HepG2 (cell line): ENCODE results near the gene ANP32A.

Experiments used
- IRX3 ChIP-seq: sonication (generic); formaldehyde crosslinking; IDR thresholded peaks from 2 replicates; pipeline ENCODE4 v1.8.1; 2023; ENCODE audit warnings: mild to moderate bottlenecking, low read depth, missing genetic modification reagents, borderline replicate concordance
- JUN ChIP-seq: sonication (generic); formaldehyde crosslinking; IDR thresholded peaks from 2 replicates; pipeline ENCODE4 v1.4.0; 2020; ENCODE audit warnings: mild to moderate bottlenecking, missing genetic modification reagents
- POLR2AphosphoS5 ChIP-seq: IDR thresholded peaks from 2 replicates; pipeline ENCODE4 v1.6.1; 2012; ENCODE audit warnings: low read depth, low read length
- RFX5 ChIP-seq: IDR thresholded peaks from 2 replicates; pipeline ENCODE4 v1.6.1; 2011; ENCODE audit warnings: low read depth, low read length, improper control_type of control experiment
- ZKSCAN8 ChIP-seq: IDR thresholded peaks from 2 replicates; pipeline ENCODE4 v1.6.1; 2016; ENCODE audit warnings: borderline replicate concordance, missing genetic modification reagents, missing compliant biosample characterization
- ZNF12 ChIP-seq: sonication (generic); formaldehyde crosslinking; IDR thresholded peaks from 2 replicates; pipeline ENCODE4 v1.5.0; 2020; ENCODE audit warnings: missing genetic modification reagents
- ZNF354B ChIP-seq: sonication (generic); formaldehyde crosslinking; IDR thresholded peaks from 2 replicates; pipeline ENCODE4 v1.8.0; 2022; ENCODE audit warnings: mild to moderate bottlenecking, missing genetic modification reagents
- TF ChIP-seq, protein P1 (sequence below): sonication (generic); formaldehyde crosslinking; IDR thresholded peaks from 2 replicates; pipeline ENCODE4 v1.4.0; 2020; ENCODE audit warnings: missing genetic modification reagents

DNA sequence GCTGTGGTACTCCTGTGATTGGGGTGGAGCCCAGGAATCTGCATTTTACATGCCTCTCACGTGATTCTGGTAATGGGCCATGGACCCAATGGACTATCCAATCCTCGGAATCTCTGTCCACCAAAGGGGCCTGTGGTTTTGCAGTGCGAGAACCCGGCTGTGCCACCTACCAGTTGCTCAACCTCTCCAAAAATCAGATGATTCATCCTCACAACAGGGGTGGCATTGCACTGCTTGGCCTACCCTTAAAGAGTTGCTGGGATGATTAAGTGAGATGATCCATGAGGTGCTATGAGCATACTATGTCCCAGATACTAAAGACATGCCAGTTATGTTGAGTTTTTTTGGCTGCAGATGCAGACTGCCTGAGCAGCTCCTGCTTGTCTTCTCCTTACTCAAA is 5.1 kb downstream of the ANP32A start:
- TF ChIP-seq ZNF354B (CRISPR knock-in tag) (no peak), IRX3 (CRISPR knock-in tag) (no peak), ZKSCAN8 (CRISPR knock-in tag) (no peak), ZNF12 (CRISPR knock-in tag) (no peak), RFX5 (no peak), JUN (CRISPR knock-in tag) (no peak), POLR2AphosphoS5 (no peak)
- TF ChIP-seq, protein P1, sequence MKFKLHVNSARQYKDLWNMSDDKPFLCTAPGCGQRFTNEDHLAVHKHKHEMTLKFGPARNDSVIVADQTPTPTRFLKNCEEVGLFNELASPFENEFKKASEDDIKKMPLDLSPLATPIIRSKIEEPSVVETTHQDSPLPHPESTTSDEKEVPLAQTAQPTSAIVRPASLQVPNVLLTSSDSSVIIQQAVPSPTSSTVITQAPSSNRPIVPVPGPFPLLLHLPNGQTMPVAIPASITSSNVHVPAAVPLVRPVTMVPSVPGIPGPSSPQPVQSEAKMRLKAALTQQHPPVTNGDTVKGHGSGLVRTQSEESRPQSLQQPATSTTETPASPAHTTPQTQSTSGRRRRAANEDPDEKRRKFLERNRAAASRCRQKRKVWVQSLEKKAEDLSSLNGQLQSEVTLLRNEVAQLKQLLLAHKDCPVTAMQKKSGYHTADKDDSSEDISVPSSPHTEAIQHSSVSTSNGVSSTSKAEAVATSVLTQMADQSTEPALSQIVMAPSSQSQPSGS, result no peak
